MM.1S (cell line): ENCODE results near the gene SUPT4H1.

ENCODE experiments used
- DNase-seq: peaks from one replicate; pipeline ENCODE4 v3.0.0-alpha.2; 2015
- H2AFZ ChIP-seq: fragments of 300-600 bp; sonication (generic); 2 replicates; pipeline ENCODE4 v1.6.0; 2016; ENCODE audit warnings: antibody characterized with exemption, low read length
- H3F3A ChIP-seq: fragments of 300-600 bp; sonication (generic); 2 replicates; pipeline ENCODE4 v1.6.1; 2016; ENCODE audit warnings: mild to moderate bottlenecking, antibody characterized with exemption, low read length, moderate library complexity, mixed read lengths; ENCODE audit not compliant: insufficient read depth
- H3K27ac ChIP-seq: fragments of 300-600 bp; sonication (generic); 2 replicates; pipeline ENCODE4 v1.5.1; 2016; ENCODE audit warnings: mild to moderate bottlenecking, low read length
- H3K27me3 ChIP-seq: fragments of 300-600 bp; sonication (generic); replicated peaks from 2 replicates; pipeline ENCODE4 v1.6.0; 2016; ENCODE audit warnings: low read length; ENCODE audit not compliant: insufficient read depth
- H3K36me3 ChIP-seq: fragments of 300-600 bp; sonication (generic); replicated peaks from 2 replicates; pipeline ENCODE4 v1.6.1; 2016; ENCODE audit warnings: mild to moderate bottlenecking, low read length, mixed read lengths; ENCODE audit not compliant: insufficient read depth
- H3K4me1 ChIP-seq: fragments of 300-600 bp; sonication (generic); 2 replicates; pipeline ENCODE4 v1.6.1; 2016; ENCODE audit warnings: low read length, mixed read lengths
- H3K4me2 ChIP-seq: fragments of 300-600 bp; sonication (generic); 2 replicates; pipeline ENCODE4 v1.6.0; 2016; ENCODE audit warnings: low read depth, low read length
- H3K4me3 ChIP-seq: fragments of 300-600 bp; sonication (generic); 2 replicates; pipeline ENCODE4 v1.5.1; 2016; ENCODE audit warnings: low read length, mixed read lengths
- H3K79me2 ChIP-seq: fragments of 300-600 bp; sonication (generic); 2 replicates; pipeline ENCODE4 v1.6.1; 2016; ENCODE audit warnings: mixed run types, low read length, mixed read lengths
- H3K9ac ChIP-seq: fragments of 300-600 bp; sonication (generic); 2 replicates; pipeline ENCODE4 v1.6.1; 2016; ENCODE audit warnings: low read length, mixed read lengths
- H3K9me2 ChIP-seq: fragments of 300-600 bp; sonication (generic); replicated peaks from 2 replicates; pipeline ENCODE4 v1.6.1; 2016; ENCODE audit warnings: mild to moderate bottlenecking, low read length, mixed read lengths; ENCODE audit not compliant: insufficient read depth
- H3K9me3 ChIP-seq: fragments of 300-600 bp; sonication (generic); replicated peaks from 2 replicates; pipeline ENCODE4 v1.6.1; 2016; ENCODE audit warnings: mild to moderate bottlenecking, low read length, mixed read lengths; ENCODE audit not compliant: insufficient read depth
- H4K20me1 ChIP-seq: fragments of 300-600 bp; sonication (generic); 2 replicates; pipeline ENCODE4 v1.6.1; 2016; ENCODE audit warnings: mild to moderate bottlenecking, low read length, moderate library complexity, mixed read lengths; ENCODE audit not compliant: insufficient read depth
- CTCF ChIP-seq: fragments of 300-600 bp; sonication (generic); IDR thresholded peaks from 2 replicates; pipeline ENCODE4 v1.5.1; 2016; ENCODE audit warnings: antibody characterized with exemption, low read length, mixed read lengths
- EZH2 ChIP-seq: fragments of 300-600 bp; sonication (generic); optimal IDR thresholded peaks from 2 replicates; pipeline ENCODE3; 2017; ENCODE audit warnings: low read depth, mild to moderate bottlenecking, antibody characterized with exemption, low read length, mixed read lengths
- EZH2phosphoT487 ChIP-seq: fragments of 300-600 bp; sonication (generic); IDR thresholded peaks from 2 replicates; pipeline ENCODE4 v1.6.1; 2018; ENCODE audit warnings: antibody characterized with exemption, low read length

SUPT4H1 gene

GRCh38 chr17:58375256-58375655 lies 23.3 kb upstream of the SUPT4H1 start:
- no peak overlapping the region for H3K4me2 ChIP-seq
- H3K4me3 ChIP-seq = no peak overlapping the region
- no peaks in the 10 kb centered on the region for H3K9me3 ChIP-seq
- H4K20me1 ChIP-seq = no peaks in the 10 kb centered on the region
- no peak overlapping the region for H2AFZ ChIP-seq
- DNase-seq = no peak
- H3F3A ChIP-seq = no peaks in the 10 kb centered on the region
- H3K36me3 ChIP-seq = no peaks in the 10 kb centered on the region
- no peaks in the 10 kb centered on the region for H3K9me2 ChIP-seq
- H3K9ac ChIP-seq = no peak overlapping the region
- TF ChIP-seq EZH2 = no peak
- TF ChIP-seq EZH2phosphoT487 = no peak
- no peak for TF ChIP-seq CTCF
- H3K79me2 ChIP-seq = no peaks in the 10 kb centered on the region
- no peak overlapping the region for H3K27ac ChIP-seq
- H3K27me3 ChIP-seq = no peaks in the 10 kb centered on the region; the same call in 1 of the 2 replicates
- no peaks in the 10 kb centered on the region for H3K4me1 ChIP-seq

- Histone ChIP-seq H4K20me1 (no peaks in the 10 kb centered on the region), H3K27ac (no peak overlapping the region), H3K4me3 (no peak overlapping the region), H2AFZ (no peak overlapping the region), H3K79me2 (no peaks in the 10 kb centered on the region), H3K9me3 (no peaks in the 10 kb centered on the region), H3K9ac (no peak overlapping the region), H3K4me2 (no peak overlapping the region), H3K4me1 (no peaks in the 10 kb centered on the region), H3F3A (no peaks in the 10 kb centered on the region), H3K36me3 (no peaks in the 10 kb centered on the region), H3K9me2 (no peaks in the 10 kb centered on the region), H3K27me3 (no peaks in the 10 kb centered on the region)
- TF ChIP-seq EZH2 (no peak), EZH2phosphoT487 (no peak), CTCF (no peak)
- DNase-seq = no peak
These were observed 21.9 kb upstream of the SUPT4H1 start for GRCh38 chr17:58373923-58374322.

- no peaks in the 10 kb centered on the region for H3K4me1 ChIP-seq
- no peak overlapping the region for H3K4me3 ChIP-seq
- no peak overlapping the region for H2AFZ ChIP-seq
- H4K20me1 ChIP-seq = no peaks in the 10 kb centered on the region
- H3K27ac ChIP-seq = no peak overlapping the region
- H3K9me2 ChIP-seq = no peaks in the 10 kb centered on the region
- no peaks in the 10 kb centered on the region for H3K9me3 ChIP-seq
- H3K36me3 ChIP-seq = no peaks in the 10 kb centered on the region
- H3K27me3 ChIP-seq = no peaks in the 10 kb centered on the region
- no peaks in the 10 kb centered on the region for H3F3A ChIP-seq
- DNase-seq = no peak
- TF ChIP-seq CTCF (no peak), EZH2 (no peak), EZH2phosphoT487 (no peak)
- no peaks in the 10 kb centered on the region for H3K79me2 ChIP-seq
- H3K4me2 ChIP-seq = no peak overlapping the region
- no peak overlapping the region for H3K9ac ChIP-seq
These were observed 21.0 kb upstream of the SUPT4H1 start for GRCh38 chr17:58373003-58373402.
